RKO (cell line): ENCODE results near the gene FAM9C.

Experiments used
- DNase-seq: peaks from one replicate; pipeline ENCODE4 v3.0.0-alpha.2; 2016; ENCODE audit warnings: low spot score

The FAM9C gene

GRCh38 chrX:13007519-13008188 is 36.8 kb downstream of the FAM9C start:
- no peak for DNase-seq

GRCh38 chrX:13005661-13006473 is 38.6 kb downstream of the FAM9C start:
- no peak for DNase-seq

GRCh38 chrX:13001961-13002671 is 42.3 kb downstream of the FAM9C start:
- DNase-seq, result peak; percentile 15

GRCh38 chrX:13001097-13001496 is 43.3 kb downstream of the FAM9C start:
- DNase-seq, result no peak

- no peak for DNase-seq
Measured at GRCh38 chrX:13000301-13000811, 44.1 kb downstream of the FAM9C start.

GRCh38 chrX:12999422-12999821 is 45.0 kb downstream of the FAM9C start:
- DNase-seq, result no peak

GRCh38 chrX:12997906-12998687 is 46.3 kb downstream of the FAM9C start:
- no peak for DNase-seq

GRCh38 chrX:12996934-12997435 is 47.4 kb downstream of the FAM9C start:
- no peak for DNase-seq

- no peak for DNase-seq
Measured at GRCh38 chrX:12994321-12994720, 50.1 kb downstream of the FAM9C start.

- no peak for DNase-seq
Measured at GRCh38 chrX:12993826-12994225, 50.6 kb downstream of the FAM9C start.

GRCh38 chrX:12992544-12993118 is 51.8 kb downstream of the FAM9C start:
- DNase-seq, result no peak

GRCh38 chrX:12991575-12991974 is 52.8 kb downstream of the FAM9C start:
- no peak for DNase-seq

- DNase-seq, result no peak
Measured at GRCh38 chrX:12989461-12989860, 55.0 kb downstream of the FAM9C start.

GRCh38 chrX:12988797-12989196 is 55.6 kb downstream of the FAM9C start:
- peak; percentile 46 for DNase-seq

GRCh38 chrX:12987900-12988594 is 56.4 kb downstream of the FAM9C start:
- DNase-seq, result no peak

GRCh38 chrX:12987340-12987739 is 57.1 kb downstream of the FAM9C start:
- DNase-seq, result no peak

- no peak for DNase-seq
Measured at GRCh38 chrX:12986886-12987285, 57.5 kb downstream of the FAM9C start.

- DNase-seq, result no peak
Measured at GRCh38 chrX:12986164-12986779, 58.1 kb downstream of the FAM9C start.
